SU-DHL-6 (cell line): ENCODE measurements around the gene TMEM11.

Source experiments
- CTCF ChIP-seq: fragments of 200-600 bp; sonication (generic); IDR thresholded peaks from one replicate; pipeline ENCODE4 v1.5.1; 2017; ENCODE audit warnings: antibody characterized with exemption, mild to moderate bottlenecking, low read length, moderate library complexity; ENCODE audit not compliant: insufficient read depth, poor library complexity, severe bottlenecking
- EZH2phosphoT487 ChIP-seq: fragments of 200-600 bp; sonication (generic), shearing (Covaris generic); conservative IDR thresholded peaks from 2 replicates; pipeline ENCODE4 v1.6.1; 2018; ENCODE audit warnings: mild to moderate bottlenecking, antibody characterized with exemption, low read length, moderate library complexity, mixed read lengths

GRCh38 chr17:21184570-21184969, 29.4 kb downstream of the TMEM11 start:
- TF ChIP-seq CTCF (no peak), EZH2phosphoT487 (no peak)
